NT2/D1 (cell line): ENCODE data around the gene CNPY1.

Experiments used
- SUZ12 ChIP-seq: IDR thresholded peaks from 2 replicates; pipeline ENCODE4 v1.6.1; 2011; ENCODE audit not compliant: insufficient read length, insufficient read depth; ENCODE audit errors: extremely low read depth
- YY1 ChIP-seq: IDR thresholded peaks from 2 replicates; pipeline ENCODE4 v1.6.1; 2011; ENCODE audit not compliant: insufficient read length, insufficient read depth
- ZNF274 ChIP-seq: IDR thresholded peaks from 2 replicates; pipeline ENCODE4 v1.6.1; 2011; ENCODE audit warnings: mild to moderate bottlenecking, low read depth, low read length

DNA sequence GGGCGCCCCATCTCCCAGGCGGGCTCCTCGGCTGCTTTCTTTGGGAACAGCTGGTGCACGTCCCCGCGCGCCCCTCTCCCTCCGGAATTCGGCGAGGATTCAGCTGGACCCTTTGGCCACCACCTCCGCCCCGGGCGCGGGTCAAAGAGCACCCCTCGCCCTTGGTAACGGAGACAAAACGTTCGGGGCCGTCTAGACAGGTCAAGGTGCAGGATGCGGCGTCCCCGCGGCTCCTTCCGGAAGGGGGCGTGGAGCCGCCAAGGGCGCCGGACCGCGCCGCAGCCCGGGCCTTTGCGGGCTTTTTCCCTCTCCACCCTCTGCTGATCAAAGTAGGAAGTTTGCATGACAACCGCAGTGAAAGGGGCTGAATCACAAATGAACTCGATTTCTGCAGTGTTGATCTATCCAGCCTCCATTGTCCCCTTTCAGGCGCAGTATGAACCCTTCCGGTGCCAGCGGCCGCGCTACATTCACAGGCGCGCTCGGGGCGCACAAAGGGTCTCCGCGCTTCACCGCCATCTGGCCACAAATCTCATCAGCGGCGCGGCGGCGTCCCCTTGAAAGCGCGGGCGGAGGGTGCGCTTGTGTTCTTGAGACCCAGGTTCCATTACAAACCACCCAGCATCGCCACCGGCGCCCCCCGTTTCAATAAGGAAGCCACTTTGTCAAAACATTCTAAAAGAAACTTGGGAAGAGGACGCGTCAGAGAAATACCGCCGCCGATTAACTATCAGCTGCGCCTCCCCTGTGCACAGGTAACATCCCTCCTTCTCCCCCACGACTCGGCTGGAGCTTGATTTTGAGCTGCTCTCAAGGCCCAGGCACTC is 36.4 kb downstream of the CNPY1 start:
- TF ChIP-seq SUZ12 = no peak
- no peak for TF ChIP-seq ZNF274
- no peak for TF ChIP-seq YY1
